NCI-H128 (cell line): ENCODE results near the gene MAP4K4.

ENCODE experiments used
- DNase-seq: peaks from one replicate; lab custom pipeline; 2025; ENCODE audit not compliant: unreplicated experiment; lab: John Stamatoyannopoulos, UW

Gene MAP4K4

GRCh38 chr2:101788995-101789970, 91.8 kb downstream of the MAP4K4 start:
- DNase-seq = no peak

GRCh38 chr2:101790416-101790815, 92.9 kb downstream of the MAP4K4 start:
- no peak for DNase-seq

GRCh38 chr2:101790857-101791256, 93.3 kb downstream of the MAP4K4 start:
- no peak for DNase-seq

GRCh38 chr2:101792208-101792607, 94.7 kb downstream of the MAP4K4 start:
- no peak for DNase-seq

- no peak for DNase-seq
Measured at GRCh38 chr2:101793277-101793969, 95.9 kb downstream of the MAP4K4 start.

- DNase-seq = no peak
Measured at GRCh38 chr2:101794141-101794540, 96.6 kb downstream of the MAP4K4 start.

- no peak for DNase-seq
Measured at GRCh38 chr2:101795033-101795432, 97.5 kb downstream of the MAP4K4 start.

- no peak for DNase-seq
Measured at GRCh38 chr2:101796825-101797600, 99.5 kb downstream of the MAP4K4 start.

GRCh38 chr2:101801496-101801895, 104.0 kb downstream of the MAP4K4 start:
- DNase-seq = no peak

GRCh38 chr2:101802329-101802728, 104.8 kb downstream of the MAP4K4 start:
- no peak for DNase-seq

GRCh38 chr2:101803128-101803527, 105.6 kb downstream of the MAP4K4 start:
- no peak for DNase-seq

- no peak for DNase-seq
Measured at GRCh38 chr2:101803945-101804696, 106.6 kb downstream of the MAP4K4 start.

- no peak for DNase-seq
Measured at GRCh38 chr2:101805152-101806088, 107.9 kb downstream of the MAP4K4 start.

GRCh38 chr2:101806123-101806522, 108.6 kb downstream of the MAP4K4 start:
- DNase-seq = no peak

- DNase-seq = no peak
Measured at GRCh38 chr2:101806701-101807100, 109.2 kb downstream of the MAP4K4 start.

GRCh38 chr2:101807242-101807641, 109.7 kb downstream of the MAP4K4 start:
- DNase-seq = no peak

- DNase-seq = no peak
Measured at GRCh38 chr2:101808006-101808562, 110.6 kb downstream of the MAP4K4 start.

GRCh38 chr2:101809698-101810097, 112.2 kb downstream of the MAP4K4 start:
- DNase-seq = no peak
